PC-9 (cell line): ENCODE measurements around the gene SERTAD2. TPM values are rescaled to one million over a fixed set of nuclear protein-coding genes. Genes with fewer than 3 reads are reported as not detected.

ENCODE experiments used
- BruUV-seq: library from RNA; stranded (reverse); fragments of 400-500 nt; replicated peaks from 2 replicates; lab custom pipeline; 2021; lab: Mats Ljungman, UMichigan
- CTCF ChIA-PET: fragments of 300-600 bp; sonication (Branson Sonifier 250); formaldehyde crosslinking; loops from one replicate; lab custom pipeline; 2022; ENCODE audit warnings: antibody characterized with exemption; lab: Charles Lee
- POLR2A ChIA-PET: fragments of 300-600 bp; sonication (Branson Sonifier 250); formaldehyde crosslinking; loops from one replicate; lab custom pipeline; 2022; ENCODE audit warnings: antibody characterized with exemption; ENCODE audit not compliant: unreplicated experiment; lab: Charles Lee
- DNase-seq, 2 experiments: peaks; one replicate each; pipeline versions ENCODE4 v3.0.0 to v3.0.0-alpha.2; 2015 to 2022; ENCODE audit warnings: mixed read lengths in 1 of 2
- H2AFZ ChIP-seq: fragments of 200-600 bp; sonication (generic); 2 replicates; pipeline ENCODE4 v1.8.1; 2017; ENCODE audit warnings: antibody characterized with exemption
- H3F3A ChIP-seq: fragments of 200-600 bp; sonication (generic); 2 replicates; pipeline ENCODE4 v1.8.1; 2017; ENCODE audit warnings: antibody characterized with exemption, mild to moderate bottlenecking, low read depth; ENCODE audit not compliant: insufficient read depth
- H3K27ac ChIP-seq: fragments of 200-600 bp; sonication (generic); 2 replicates; pipeline ENCODE4 v1.6.1; 2016; ENCODE audit warnings: mixed run types
- H3K27me3 ChIP-seq: fragments of 200-600 bp; sonication (generic); 2 replicates; pipeline ENCODE4 v1.6.1; 2016; ENCODE audit warnings: low read depth, mixed run types; ENCODE audit not compliant: insufficient read depth
- H3K36me3 ChIP-seq: fragments of 200-600 bp; sonication (generic); 2 replicates; pipeline ENCODE4 v1.6.1; 2016; ENCODE audit warnings: low read depth, mixed run types
- H3K4me1 ChIP-seq: fragments of 200-600 bp; sonication (generic); replicated peaks from 2 replicates; pipeline ENCODE4 v1.6.1; 2016; ENCODE audit warnings: mixed run types; ENCODE audit not compliant: insufficient read depth
- H3K4me2 ChIP-seq: fragments of 200-600 bp; sonication (generic); 2 replicates; pipeline ENCODE4 v1.6.1; 2017; ENCODE audit warnings: mixed run types
- H3K4me3 ChIP-seq: fragments of 200-600 bp; sonication (generic); 2 replicates; pipeline ENCODE4 v1.6.1; 2016; ENCODE audit warnings: mixed run types
- H3K79me2 ChIP-seq: fragments of 200-600 bp; sonication (generic); 2 replicates; pipeline ENCODE4 v1.6.1; 2017; ENCODE audit warnings: low read depth, mixed run types
- H3K9me2 ChIP-seq: fragments of 200-600 bp; sonication (generic); 2 replicates; pipeline ENCODE4 v1.8.1; 2017; ENCODE audit warnings: mild to moderate bottlenecking; ENCODE audit not compliant: insufficient read depth
- H3K9me3 ChIP-seq: fragments of 200-600 bp; sonication (generic); 2 replicates; pipeline ENCODE4 v1.8.1; 2016; ENCODE audit warnings: low read depth; ENCODE audit not compliant: insufficient read depth
- H4K20me1 ChIP-seq: fragments of 200-600 bp; sonication (generic); 2 replicates; pipeline ENCODE4 v1.8.1; 2017; ENCODE audit not compliant: insufficient read depth
- CTCF ChIP-seq: fragments of 200-600 bp; sonication (generic); conservative IDR thresholded peaks from 2 replicates; pipeline ENCODE4 v1.6.1; 2017; ENCODE audit warnings: mixed run types, antibody characterized with exemption, mild to moderate bottlenecking, moderate library complexity
- EZH2 ChIP-seq: fragments of 200-600 bp; sonication (generic); IDR thresholded peaks from 2 replicates; pipeline ENCODE4 v1.8.0; 2017; ENCODE audit warnings: antibody characterized with exemption, low read depth
- intact Hi-C: fragments of 100-400 bp; cut with micrococcal nuclease; formaldehyde crosslinking; loops from one replicate; pipeline ENCODE4 v1.10.0; 2022; ENCODE audit not compliant: unreplicated experiment
- total RNA-seq: library from RNA; stranded (reverse); gene quantifications from 2 replicates; pipeline ENCODE4 v1.2.3, GENCODE V29; 2021

SERTAD2 gene
- total RNA-seq, 1 experiment from 2014 or later, result 31.4 TPM

GRCh38 chr2:64609942-64610281, 43.8 kb downstream of the SERTAD2 start:
- TF ChIP-seq CTCF, result no peak
- TF ChIP-seq EZH2, result no peak
- no peaks in the 10 kb centered on the region for H4K20me1 ChIP-seq
- no peaks in the 10 kb centered on the region for H3K9me3 ChIP-seq
- peaks cover 43% of the 10 kb centered on the region for H3K4me1 ChIP-seq
- DNase-seq, result no peak
- no peaks in the 10 kb centered on the region for H3K27me3 ChIP-seq
- no peak overlapping the region for H3K27ac ChIP-seq
- intact Hi-C loops, result no loop called here
- H3K9me2 ChIP-seq, result no peaks in the 10 kb centered on the region
- no peaks in the 10 kb centered on the region for H3K36me3 ChIP-seq
- POLR2A ChIA-PET, result no interaction called here
- peak overlapping the region; percentile 56; the same call in 1 of the 2 replicates for H3K4me3 ChIP-seq
- peak overlapping the region; percentile 80 for H3K4me2 ChIP-seq
- H3K79me2 ChIP-seq, result no peaks in the 10 kb centered on the region
- peak overlapping the region; percentile 83 for H2AFZ ChIP-seq
- no TSS peak for BruUV-seq
- peaks cover 28% of the 10 kb centered on the region for H3F3A ChIP-seq
- CTCF ChIA-PET, result no interaction called here

- TF ChIP-seq CTCF (peak; percentile 4; the same call in 1 of the 2 replicates), EZH2 (no peak)
- H3K36me3 ChIP-seq, result no peaks in the 10 kb centered on the region
- H3F3A ChIP-seq, result peaks cover 28% of the 10 kb centered on the region
- H3K27me3 ChIP-seq, result no peaks in the 10 kb centered on the region
- no peaks in the 10 kb centered on the region for H3K9me2 ChIP-seq
- ChIA-PET POLR2A (interaction anchor here (0.5 kb wide), 1 partner anchor 35 kb away, joined by 4 read pairs; no protein-coding TSS in a partner anchor), CTCF (interaction anchor here (1.8 kb wide), 1 partner anchor 9 kb away, joined by 6 read pairs; no protein-coding TSS in a partner anchor)
- H3K4me1 ChIP-seq, result peaks cover 43% of the 10 kb centered on the region
- H3K27ac ChIP-seq, result peak overlapping the region; percentile 13; the same call in 1 of the 2 replicates
- peak overlapping the region; percentile 83 for H2AFZ ChIP-seq
- peak in 1 of 2 experiments; percentile 74 for DNase-seq
- TSS peak; percentile 95 for BruUV-seq
- peak overlapping the region; percentile 80 for H3K4me2 ChIP-seq
- H3K9me3 ChIP-seq, result no peaks in the 10 kb centered on the region
- peak overlapping the region; percentile 56 for H3K4me3 ChIP-seq
- H3K79me2 ChIP-seq, result no peaks in the 10 kb centered on the region
- intact Hi-C loops, result no loop called here
- H4K20me1 ChIP-seq, result no peaks in the 10 kb centered on the region
These were observed 44.3 kb downstream of the SERTAD2 start for GRCh38 chr2:64609227-64609941.

- H2AFZ ChIP-seq, result peak overlapping the region; percentile 72
- H3F3A ChIP-seq, result peaks cover 28% of the 10 kb centered on the region
- 0 out of 2 replicates have a peak, but pooled peaks have one; percentile 28 for TF ChIP-seq CTCF
- no peak for TF ChIP-seq EZH2
- BruUV-seq, result no TSS peak
- intact Hi-C loops, result no loop called here
- no peak for DNase-seq
- H3K4me1 ChIP-seq, result peaks cover 43% of the 10 kb centered on the region
- 0 out of 2 replicates have a peak, but pooled peaks cover 4% of the 10 kb centered on the region for H3K9me3 ChIP-seq
- peak overlapping the region; percentile 80 for H3K4me2 ChIP-seq
- no peaks in the 10 kb centered on the region for H3K9me2 ChIP-seq
- peak overlapping the region; percentile 13; the same call in 1 of the 2 replicates for H3K27ac ChIP-seq
- H3K36me3 ChIP-seq, result no peaks in the 10 kb centered on the region
- H3K27me3 ChIP-seq, result no peaks in the 10 kb centered on the region
- ChIA-PET CTCF (interaction anchor here (0.7 to 1.8 kb wide), 3 partner anchors 10 to 43 kb away, joined by 6 to 17 read pairs (median 7); no protein-coding TSS in a partner anchor), POLR2A (interaction anchor here (0.5 kb wide), 1 partner anchor 36 kb away, joined by 4 read pairs; no protein-coding TSS in a partner anchor)
- no peaks in the 10 kb centered on the region for H4K20me1 ChIP-seq
- H3K79me2 ChIP-seq, result no peaks in the 10 kb centered on the region
- peak overlapping the region; percentile 56; the same call in 1 of the 2 replicates for H3K4me3 ChIP-seq
These were observed 44.9 kb downstream of the SERTAD2 start for GRCh38 chr2:64608867-64609226.
